Suppressor macrophage (primary cell): ENCODE results near the gene FAM50B.

Experiments
- DNase-seq, 4 experiments: peaks; one replicate each; pipeline ENCODE4 v3.0.0-alpha.2; 2020 to 2022
- total RNA-seq, 17 experiments: gene quantifications; one replicate each; lab custom pipeline; 2026; ENCODE audit warnings: mixed read lengths in 6 of 17, inconsistent platforms in 3 of 17; lab: John Stamatoyannopoulos, UW

Gene FAM50B
- total RNA-seq = 0.07 to 5.0 (median 2.1) reads per million in 17 experiments

- DNase-seq = peak; percentile 92 to 97 (median 95)
These were observed at the start of gene FAM50B for GRCh38 chr6:3848925-3849605. Gene FAM50B, plus strand, starts transcription at chr6:3849373. Its CDS starts 439 bp downstream, at chr6:3849812.

- no peak for DNase-seq
These were observed 49.5 kb upstream of the FAM50B start for GRCh38 chr6:3799719-3800118.

- no peak for DNase-seq
These were observed 48.2 kb upstream of the FAM50B start for GRCh38 chr6:3800850-3801591.

- DNase-seq = no peak
These were observed 47.2 kb upstream of the FAM50B start for GRCh38 chr6:3801960-3802359.

- no peak for DNase-seq
These were observed 45.3 kb upstream of the FAM50B start for GRCh38 chr6:3803627-3804468.

- no peak for DNase-seq
These were observed 44.2 kb upstream of the FAM50B start for GRCh38 chr6:3804964-3805363.

- DNase-seq = no peak
These were observed 43.6 kb upstream of the FAM50B start for GRCh38 chr6:3805448-3806123.

GRCh38 chr6:3806169-3806922, 42.8 kb upstream of the FAM50B start:
- no peak for DNase-seq

- no peak for DNase-seq
These were observed 41.0 kb upstream of the FAM50B start for GRCh38 chr6:3808199-3808598.

- no peak for DNase-seq
These were observed 40.2 kb upstream of the FAM50B start for GRCh38 chr6:3808759-3809514.

GRCh38 chr6:3809515-3809891, 39.7 kb upstream of the FAM50B start:
- DNase-seq = no peak

- no peak for DNase-seq
These were observed 39.2 kb upstream of the FAM50B start for GRCh38 chr6:3809982-3810381.

GRCh38 chr6:3811191-3811590, 38.0 kb upstream of the FAM50B start:
- no peak for DNase-seq

GRCh38 chr6:3812596-3812995, 36.6 kb upstream of the FAM50B start:
- DNase-seq = no peak

GRCh38 chr6:3813150-3813780, 35.9 kb upstream of the FAM50B start:
- peak; percentile 32 to 75 (median 61) for DNase-seq

- DNase-seq = no peak
These were observed 35.3 kb upstream of the FAM50B start for GRCh38 chr6:3813918-3814317.

- no peak for DNase-seq
These were observed 34.6 kb upstream of the FAM50B start for GRCh38 chr6:3814539-3814938.

GRCh38 chr6:3816251-3816650, 32.9 kb upstream of the FAM50B start:
- no peak for DNase-seq

- no peak for DNase-seq
These were observed 29.7 kb upstream of the FAM50B start for GRCh38 chr6:3819161-3820110.
